Esophagus muscularis mucosa (tissue), 4 donors: ENCODE data around the gene NXPE3.

Experiments used
- EP300 ChIP-seq: sonication (generic); formaldehyde crosslinking; IDR thresholded peaks from one replicate; pipeline ENCODE4 v1.6.1; 2017; ENCODE audit warnings: antibody characterized with exemption
- POLR2A ChIP-seq: fragments of 450-650 bp; IDR thresholded peaks from one replicate; pipeline ENCODE4 v1.6.1; 2017; ENCODE audit warnings: antibody characterized with exemption, moderate library complexity, mild to moderate bottlenecking, low read depth
- TF ChIP-seq, protein P1 (sequence below), 3 experiments: fragments of 200-600 bp in 2 of 3; fragments of 450-650 bp in 1 of 3; sonication (generic) in 2 of 3; IDR thresholded peaks; one replicate each; pipeline ENCODE4 v1.5.1; 2017 to 2019; ENCODE audit warnings: antibody characterized with exemption in 3 of 3, mild to moderate bottlenecking in 2 of 3, moderate library complexity in 1 of 3

- TF ChIP-seq, protein P1, sequence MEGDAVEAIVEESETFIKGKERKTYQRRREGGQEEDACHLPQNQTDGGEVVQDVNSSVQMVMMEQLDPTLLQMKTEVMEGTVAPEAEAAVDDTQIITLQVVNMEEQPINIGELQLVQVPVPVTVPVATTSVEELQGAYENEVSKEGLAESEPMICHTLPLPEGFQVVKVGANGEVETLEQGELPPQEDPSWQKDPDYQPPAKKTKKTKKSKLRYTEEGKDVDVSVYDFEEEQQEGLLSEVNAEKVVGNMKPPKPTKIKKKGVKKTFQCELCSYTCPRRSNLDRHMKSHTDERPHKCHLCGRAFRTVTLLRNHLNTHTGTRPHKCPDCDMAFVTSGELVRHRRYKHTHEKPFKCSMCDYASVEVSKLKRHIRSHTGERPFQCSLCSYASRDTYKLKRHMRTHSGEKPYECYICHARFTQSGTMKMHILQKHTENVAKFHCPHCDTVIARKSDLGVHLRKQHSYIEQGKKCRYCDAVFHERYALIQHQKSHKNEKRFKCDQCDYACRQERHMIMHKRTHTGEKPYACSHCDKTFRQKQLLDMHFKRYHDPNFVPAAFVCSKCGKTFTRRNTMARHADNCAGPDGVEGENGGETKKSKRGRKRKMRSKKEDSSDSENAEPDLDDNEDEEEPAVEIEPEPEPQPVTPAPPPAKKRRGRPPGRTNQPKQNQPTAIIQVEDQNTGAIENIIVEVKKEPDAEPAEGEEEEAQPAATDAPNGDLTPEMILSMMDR (IDR thresholded peaks at IDR 0.05): no peak
- TF ChIP-seq POLR2A (no peak), EP300 (no peak)
These were observed 46.8 kb upstream of the NXPE3 start for GRCh38 chr3:101732240-101732641.
